GM13977 (cell line): ENCODE measurements around the gene NOP10.

Experiments
- DNase-seq: peaks from one replicate; pipeline ENCODE4 v3.0.0; 2012; ENCODE audit warnings: low spot score
- in situ Hi-C: fragments of 300-500 bp; cut with MboI; formaldehyde crosslinking; loops from one replicate; pipeline ENCODE4 v1.12.0; 2022; ENCODE audit warnings: low sequenced_read_pairs, low pct_unique_long_range_greater_than_20kb, mixed read lengths, inconsistent platforms; ENCODE audit not compliant: unreplicated experiment
- TF ChIP-seq, protein P1 (sequence below): IDR thresholded peaks from 2 replicates; pipeline ENCODE4 v1.5.1; 2012; ENCODE audit warnings: mild to moderate bottlenecking, control low read depth; ENCODE audit not compliant: insufficient read depth; ENCODE audit errors: extremely low read depth, missing control alignments

The NOP10 gene

DNA sequence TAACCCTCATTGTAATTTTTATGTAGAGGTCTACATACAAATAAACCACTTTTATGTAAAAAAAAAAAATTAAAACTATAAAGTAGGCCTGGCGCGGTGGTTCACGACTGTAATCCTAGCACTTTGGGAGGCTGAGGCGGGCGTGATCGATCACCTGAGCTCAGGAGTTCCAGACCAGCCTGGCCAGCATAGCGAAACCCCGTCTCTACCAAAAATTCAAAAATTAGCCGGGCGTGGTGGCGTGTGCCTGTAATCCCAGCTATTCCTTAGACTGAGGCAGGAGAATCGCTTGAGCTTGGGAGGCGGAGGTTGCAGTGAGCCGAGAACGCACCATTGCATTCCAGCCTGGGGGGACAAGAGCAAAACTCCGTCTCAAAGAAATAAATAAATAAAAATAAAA lies 4.6 kb downstream of the NOP10 start:
- in situ Hi-C loops, result loop anchor here (25.0 kb wide), 1 partner anchor 251 kb away; no protein-coding TSS in a partner anchor
- TF ChIP-seq, protein P1, sequence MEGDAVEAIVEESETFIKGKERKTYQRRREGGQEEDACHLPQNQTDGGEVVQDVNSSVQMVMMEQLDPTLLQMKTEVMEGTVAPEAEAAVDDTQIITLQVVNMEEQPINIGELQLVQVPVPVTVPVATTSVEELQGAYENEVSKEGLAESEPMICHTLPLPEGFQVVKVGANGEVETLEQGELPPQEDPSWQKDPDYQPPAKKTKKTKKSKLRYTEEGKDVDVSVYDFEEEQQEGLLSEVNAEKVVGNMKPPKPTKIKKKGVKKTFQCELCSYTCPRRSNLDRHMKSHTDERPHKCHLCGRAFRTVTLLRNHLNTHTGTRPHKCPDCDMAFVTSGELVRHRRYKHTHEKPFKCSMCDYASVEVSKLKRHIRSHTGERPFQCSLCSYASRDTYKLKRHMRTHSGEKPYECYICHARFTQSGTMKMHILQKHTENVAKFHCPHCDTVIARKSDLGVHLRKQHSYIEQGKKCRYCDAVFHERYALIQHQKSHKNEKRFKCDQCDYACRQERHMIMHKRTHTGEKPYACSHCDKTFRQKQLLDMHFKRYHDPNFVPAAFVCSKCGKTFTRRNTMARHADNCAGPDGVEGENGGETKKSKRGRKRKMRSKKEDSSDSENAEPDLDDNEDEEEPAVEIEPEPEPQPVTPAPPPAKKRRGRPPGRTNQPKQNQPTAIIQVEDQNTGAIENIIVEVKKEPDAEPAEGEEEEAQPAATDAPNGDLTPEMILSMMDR, result no peak

DNA sequence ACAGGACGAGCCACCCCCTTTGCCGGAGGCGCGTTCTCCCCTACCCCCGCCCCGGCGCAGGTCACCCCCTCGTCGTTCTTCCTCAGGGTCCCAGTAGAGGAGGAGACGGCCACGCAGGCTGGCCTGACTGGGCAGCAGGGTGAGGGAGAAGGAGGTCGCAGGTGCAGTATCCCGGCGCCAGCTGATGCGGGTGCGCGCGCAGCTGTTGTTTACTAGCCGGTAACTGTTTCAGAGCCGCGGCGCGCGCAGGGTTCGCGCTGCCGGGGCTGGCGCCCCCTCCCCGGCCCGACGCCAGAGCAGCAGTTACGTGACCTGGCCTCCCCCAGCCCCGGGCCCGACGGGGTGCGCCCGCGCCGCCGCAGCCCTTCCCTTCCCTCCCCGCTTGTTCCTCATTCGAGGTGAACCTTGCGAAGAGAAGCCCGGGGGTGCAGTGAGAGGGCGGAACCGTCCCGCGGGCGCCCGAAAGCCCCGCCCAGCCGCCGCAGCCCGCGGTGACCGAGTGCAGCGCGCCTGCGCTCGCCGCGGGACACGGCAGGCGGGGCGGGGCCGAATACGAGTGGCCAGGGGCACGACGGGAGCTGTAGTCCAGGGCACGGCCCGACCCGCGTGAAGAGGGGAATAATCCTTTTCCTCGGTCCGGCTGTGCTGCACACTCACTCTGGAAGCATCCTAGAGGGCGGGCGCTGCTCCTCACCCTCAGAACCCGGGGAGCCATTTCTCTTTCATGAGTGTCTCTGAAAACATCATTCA lies 5.2 kb downstream of the NOP10 start, which contains the start of gene SLC12A6:
Gene SLC12A6 (minus strand): TSS at position 225 of the 750 bp plus-strand sequence. CDS start 1,101 bp downstream, outside the sequence.
- TF ChIP-seq, protein P1, result no peak
- peak; percentile 90 for DNase-seq
- in situ Hi-C loops, result loop anchor here (25.0 kb wide), 1 partner anchor 250 kb away; no protein-coding TSS in a partner anchor

More for the DNA sequence above, 4.6 kb downstream of the NOP10 start:
- DNase-seq, result no peak

DNA sequence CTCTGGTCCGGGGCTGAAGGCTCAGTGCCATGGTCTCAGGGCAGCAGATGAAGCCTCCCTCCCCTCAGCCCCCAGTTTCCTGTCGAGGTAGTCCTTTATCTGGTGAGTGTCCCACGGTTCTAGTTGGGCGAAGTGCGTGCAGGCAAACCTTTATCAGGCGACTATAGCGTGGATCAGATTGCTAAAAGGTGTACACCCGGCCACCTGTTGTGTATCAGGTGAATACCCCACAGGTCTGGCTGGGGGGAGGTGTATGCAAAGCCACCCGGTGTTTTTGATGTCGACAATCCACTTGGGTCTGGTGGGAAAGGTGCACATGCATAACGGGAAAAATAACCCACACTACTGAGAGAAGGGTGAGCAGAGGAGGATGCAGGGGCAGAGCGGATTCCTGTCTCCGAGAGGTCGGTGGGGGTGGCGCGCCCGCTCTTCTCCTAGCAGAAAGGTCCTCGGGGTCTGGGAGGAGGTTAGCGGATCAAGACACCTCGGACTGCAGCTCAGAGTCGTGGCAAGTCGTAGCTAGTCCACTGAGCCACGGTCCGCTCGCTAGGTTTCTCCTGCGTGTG lies 5.9 kb downstream of the NOP10 start:
- in situ Hi-C loops, result loop anchor here (25.0 kb wide), 1 partner anchor 250 kb away; no protein-coding TSS in a partner anchor
- TF ChIP-seq, protein P1, result no peak
- DNase-seq, result no peak

DNA sequence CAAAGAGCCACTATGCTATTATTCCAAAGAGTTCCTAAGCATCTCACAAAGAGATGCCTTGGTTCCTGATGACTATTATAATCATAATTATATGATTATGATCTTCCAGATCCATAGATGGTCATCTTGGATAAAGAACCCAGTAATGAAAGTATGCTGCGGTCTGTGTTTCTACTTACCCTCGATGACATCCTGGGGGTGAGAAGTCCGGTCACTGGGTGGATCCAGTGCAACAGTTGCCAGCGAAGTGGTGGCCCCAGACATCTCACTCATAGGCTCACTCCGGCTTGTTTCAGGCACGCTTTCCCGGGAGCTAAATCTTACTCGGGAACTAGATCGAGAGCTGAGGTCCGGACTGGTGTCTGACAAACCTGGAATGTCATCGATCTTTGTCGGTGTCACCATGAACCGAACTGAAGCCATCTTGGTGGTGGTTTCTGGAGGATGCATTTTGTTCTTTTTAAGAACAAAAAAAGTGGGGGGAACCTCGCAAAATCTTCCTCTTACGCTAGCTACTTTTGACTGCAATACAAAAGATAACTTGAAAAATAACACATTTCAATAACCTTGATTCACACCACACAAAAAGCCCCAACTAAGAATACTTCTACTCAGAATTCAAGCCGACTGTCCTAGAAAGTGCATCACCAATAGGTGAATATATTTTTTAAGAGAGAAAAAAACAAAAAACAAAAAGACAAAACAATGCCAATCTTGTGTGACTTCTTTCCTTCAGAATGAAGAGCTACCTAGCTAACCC lies 6.5 kb downstream of the NOP10 start:
- TF ChIP-seq, protein P1, result no peak
- in situ Hi-C loops, result loop anchor here (25.0 kb wide), 1 partner anchor 249 kb away; no protein-coding TSS in a partner anchor
- DNase-seq, result no peak

DNA sequence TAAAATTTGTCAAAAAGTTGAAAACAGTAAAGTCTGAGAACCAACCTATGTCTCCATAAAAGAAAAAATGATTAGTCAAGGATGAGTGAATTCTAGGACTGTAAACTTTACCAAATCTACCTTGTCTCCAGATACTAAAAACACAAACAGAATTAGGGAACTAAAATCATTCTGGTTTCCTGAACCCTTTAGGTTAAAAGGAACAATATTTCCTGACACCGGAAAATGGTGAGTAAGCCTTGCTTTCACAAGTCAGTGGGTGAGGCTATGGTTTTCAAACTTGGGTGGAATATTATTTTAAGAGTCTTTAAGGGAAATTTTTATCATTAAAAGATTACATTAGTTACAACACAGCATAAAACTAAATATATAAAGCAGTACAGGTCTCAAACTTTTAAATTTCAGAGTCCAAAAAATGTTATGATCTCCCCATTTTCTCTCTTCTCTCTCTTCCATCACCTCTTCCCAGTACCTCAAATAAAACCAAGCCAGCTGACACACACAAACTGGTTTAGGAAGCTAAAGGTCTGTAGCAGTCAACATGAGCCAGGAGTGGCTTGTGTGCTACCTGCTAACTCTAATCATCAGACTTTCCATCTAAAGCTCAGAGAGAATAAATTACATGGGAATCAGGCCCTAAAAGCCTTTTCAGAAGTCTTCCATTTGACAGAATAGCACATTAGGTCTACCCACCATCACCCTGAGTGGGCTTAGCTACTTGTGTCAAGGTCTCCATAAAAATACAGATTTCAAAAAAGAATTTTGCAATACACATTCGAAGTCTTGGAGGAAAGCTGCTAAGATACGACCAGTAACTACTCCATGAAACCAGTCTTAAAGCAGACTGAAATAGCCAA lies 7.5 kb downstream of the NOP10 start:
- DNase-seq, result no peak
- TF ChIP-seq, protein P1, result no peak
- in situ Hi-C loops, result loop anchor here (25.0 kb wide), 1 partner anchor 248 kb away; no protein-coding TSS in a partner anchor

DNA sequence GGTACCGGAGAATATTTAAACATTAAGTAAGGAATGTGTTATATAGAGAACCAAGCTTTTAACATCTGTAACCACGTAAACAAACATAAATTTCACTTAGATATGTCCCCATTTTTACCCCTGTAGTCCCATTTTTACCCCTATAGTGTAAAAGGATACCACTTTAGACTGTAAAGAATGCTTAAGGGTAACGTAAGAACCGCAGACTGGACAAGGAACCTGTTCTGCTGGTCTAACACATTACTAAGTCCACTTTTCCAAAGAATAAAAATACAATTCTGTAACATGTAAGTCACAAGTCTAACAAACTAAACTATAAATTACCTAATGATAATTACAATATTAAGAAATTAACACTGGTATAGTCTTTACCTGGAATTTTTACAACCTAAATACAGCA lies 8.3 kb downstream of the NOP10 start:
- DNase-seq, result no peak
- TF ChIP-seq, protein P1, result no peak
- in situ Hi-C loops, result loop anchor here (25.0 kb wide), 1 partner anchor 247 kb away; no protein-coding TSS in a partner anchor
